Measurements from ENCODE around the gene CORO7.
"Not testable (repeated sequence)": the region's sequence is repeated elsewhere in the genome, so short reads cannot be mapped to it uniquely, and the experiment has no call there.

The CORO7 gene

DNA sequence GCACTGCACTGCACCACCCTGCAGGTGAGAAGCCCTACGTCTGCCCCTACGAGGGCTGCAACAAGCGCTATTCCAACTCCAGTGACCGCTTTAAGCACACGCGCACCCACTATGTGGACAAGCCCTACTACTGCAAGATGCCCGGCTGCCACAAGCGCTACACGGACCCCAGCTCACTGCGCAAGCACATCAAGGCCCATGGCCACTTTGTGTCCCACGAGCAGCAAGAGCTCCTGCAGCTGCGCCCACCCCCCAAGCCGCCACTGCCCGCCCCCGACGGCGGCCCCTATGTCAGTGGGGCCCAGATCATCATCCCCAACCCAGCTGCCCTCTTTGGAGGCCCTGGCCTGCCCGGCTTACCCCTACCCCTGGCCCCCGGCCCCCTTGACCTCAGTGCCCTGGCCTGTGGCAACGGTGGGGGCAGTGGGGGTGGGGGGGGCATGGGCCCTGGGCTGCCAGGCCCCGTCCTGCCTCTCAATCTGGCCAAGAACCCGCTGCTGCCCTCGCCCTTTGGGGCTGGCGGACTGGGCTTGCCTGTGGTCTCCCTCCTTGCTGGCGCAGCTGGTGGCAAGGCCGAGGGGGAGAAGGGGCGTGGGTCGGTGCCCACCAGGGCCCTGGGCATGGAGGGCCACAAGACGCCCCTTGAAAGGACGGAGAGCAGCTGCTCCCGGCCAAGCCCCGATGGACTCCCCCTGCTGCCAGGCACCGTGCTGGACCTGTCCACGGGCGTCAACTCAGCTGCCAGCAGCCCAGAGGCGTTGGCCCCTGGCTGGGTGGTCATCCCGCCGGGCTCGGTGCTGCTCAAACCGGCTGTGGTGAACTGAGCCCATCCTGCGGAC, 79.5 kb downstream of the CORO7 start:
- no peak for DNase-seq (ENCODE audit: low read depth)

DNA sequence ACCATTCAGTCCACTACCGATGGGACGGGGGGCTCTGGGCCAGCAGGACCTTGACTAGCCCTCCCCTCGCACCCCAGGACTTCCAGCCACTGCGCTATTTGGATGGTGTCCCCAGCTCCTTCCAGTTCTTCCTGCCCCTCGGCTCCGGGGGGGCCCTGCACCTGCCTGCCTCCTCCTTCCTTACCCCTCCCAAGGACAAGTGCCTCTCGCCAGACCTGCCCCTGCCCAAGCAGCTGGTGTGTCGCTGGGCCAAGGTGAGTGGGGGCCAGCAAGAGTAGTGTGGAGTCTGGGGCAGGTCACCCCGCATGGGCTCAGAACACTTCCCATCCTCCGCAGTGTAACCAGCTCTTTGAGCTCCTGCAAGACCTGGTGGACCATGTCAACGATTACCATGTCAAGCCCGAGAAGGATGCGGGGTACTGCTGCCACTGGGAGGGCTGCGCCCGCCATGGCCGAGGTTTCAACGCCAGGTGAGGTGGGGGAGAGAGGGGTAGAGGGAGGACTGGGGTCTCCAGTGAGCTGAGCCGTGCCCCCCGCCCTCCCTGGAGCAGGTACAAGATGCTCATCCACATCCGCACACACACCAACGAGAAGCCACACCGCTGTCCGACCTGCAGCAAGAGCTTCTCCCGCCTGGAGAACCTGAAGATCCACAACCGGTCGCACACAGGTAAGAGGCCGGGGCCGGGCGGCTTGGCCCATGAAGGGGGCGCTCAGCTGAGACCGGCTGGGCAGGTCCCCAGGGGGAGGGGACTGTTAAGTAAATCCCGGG, 81.5 kb downstream of the CORO7 start:
- DNase-seq (ENCODE audit: low read depth): no peak

DNA sequence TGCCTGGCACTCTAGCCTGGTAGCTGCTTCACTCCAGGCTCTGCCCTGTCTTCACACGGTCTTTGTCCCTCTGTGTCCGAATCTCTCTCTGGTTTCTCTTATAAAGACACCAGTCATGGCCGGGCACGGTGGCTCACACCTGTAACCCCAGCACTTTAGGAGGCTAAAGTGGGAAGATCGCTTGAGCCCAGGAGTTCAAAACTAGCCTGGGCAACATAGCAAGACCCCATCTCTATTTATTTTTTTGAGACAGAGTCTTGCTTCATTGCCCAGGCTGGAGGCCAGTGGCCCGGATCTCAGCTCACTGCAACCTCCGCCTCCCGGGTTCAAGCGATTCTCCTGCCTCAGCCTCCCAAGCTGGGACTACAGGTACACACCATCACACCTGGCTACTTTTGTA, 82.7 kb downstream of the CORO7 start:
- DNase-seq (ENCODE audit: low read depth): not testable (repeated sequence)

DNA sequence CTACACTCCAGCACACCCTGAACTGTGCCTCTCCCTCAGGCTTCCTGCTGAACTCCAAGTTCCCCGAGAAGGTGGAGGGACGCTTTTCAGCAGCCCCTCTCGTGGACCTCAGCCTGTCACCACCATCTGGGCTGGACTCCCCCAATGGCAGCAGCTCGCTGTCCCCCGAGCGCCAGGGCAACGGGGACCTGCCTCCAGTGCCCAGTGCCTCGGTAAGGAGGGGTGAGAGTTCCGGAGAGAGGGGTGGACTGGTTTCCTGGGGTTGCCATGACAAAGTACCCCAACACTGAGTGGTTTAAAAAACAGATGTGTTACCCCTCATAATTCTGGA, 83.1 kb downstream of the CORO7 start:
- no peak for DNase-seq (ENCODE audit: low read depth)

DNA sequence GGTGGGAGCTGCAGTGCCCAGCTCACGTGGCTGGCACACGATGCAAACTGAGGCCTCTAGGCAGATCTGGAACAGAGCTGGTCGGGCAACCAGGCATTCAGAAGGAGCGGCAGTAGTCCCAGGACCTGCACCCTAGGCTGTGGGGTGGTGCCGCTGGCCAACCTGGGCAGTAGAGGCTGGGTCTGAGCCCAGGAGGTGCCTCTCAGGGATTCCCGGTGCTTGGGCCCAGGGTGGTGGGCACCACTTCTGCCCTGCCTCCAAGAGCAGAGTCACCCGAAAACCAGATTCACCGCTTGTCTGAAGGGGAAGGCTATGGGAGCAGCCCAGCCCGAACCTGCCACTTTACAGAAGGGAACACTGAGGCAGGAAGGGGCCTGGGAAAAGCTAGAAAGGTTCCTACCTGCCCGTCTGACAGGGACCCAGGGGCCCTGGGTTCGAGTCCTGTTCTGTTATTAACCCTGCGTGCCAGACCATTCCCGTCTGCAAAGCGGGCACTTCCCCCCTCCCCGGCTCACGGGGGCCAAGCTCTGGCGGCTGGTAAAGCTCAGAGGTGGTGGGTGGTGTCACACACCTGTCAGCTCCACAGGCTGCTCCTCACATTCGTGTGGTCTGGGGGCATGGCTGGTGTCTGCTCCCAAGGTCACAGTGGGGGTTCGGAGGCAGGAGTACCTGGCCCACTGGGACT, 83.6 kb downstream of the CORO7 start:
- no peak for DNase-seq (ENCODE audit: low read depth)

DNA sequence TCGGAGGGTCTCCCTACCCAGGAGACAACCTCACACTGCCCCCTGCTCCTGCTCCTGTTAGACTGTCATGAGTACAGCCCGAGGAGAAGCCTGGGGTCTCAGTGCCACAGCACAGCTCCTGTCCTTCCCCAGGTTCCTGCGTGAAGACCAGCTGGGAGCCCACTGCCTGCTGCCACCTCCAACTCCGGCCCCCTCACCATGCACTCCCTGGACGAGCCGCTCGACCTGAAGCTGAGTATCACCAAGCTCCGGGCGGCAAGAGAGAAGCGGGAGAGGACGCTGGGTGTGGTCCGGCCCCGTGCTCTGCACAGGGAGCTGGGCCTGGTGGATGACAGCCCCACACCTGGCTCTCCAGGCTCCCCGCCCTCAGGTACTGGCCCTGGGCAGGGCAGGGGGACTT, 84.3 kb downstream of the CORO7 start:
- no peak for DNase-seq (ENCODE audit: low read depth)

DNA sequence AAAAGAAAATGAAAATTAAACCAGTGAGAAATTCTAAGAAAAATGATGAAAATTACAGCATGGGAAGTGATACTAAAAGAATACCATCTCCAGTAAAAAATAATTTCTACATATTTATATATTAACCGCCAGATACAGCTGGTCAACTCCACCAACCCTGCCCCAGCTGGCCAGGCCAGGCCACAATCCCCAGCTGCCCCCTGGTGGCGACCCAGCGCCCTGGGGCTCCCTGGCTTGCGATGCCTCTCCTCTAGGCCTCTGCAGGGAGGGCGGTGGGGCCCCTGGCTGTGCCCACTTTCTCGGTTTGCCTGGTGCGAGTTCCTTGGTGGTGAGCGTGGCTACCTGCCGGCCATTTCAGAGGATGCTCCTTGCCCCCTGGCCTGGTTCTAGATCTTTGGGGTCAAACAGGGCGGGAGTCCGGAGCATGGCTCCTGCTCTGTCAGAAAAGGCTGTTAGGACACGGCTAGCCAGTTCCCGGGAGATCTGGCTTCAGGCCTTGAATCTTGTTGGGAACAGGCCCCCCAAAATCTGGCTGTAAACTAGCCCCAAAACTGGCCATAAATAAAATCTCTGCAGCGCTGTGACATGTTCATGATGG, 86.0 kb downstream of the CORO7 start:
- peak; percentile 40 for DNase-seq (ENCODE audit: low read depth)

DNA sequence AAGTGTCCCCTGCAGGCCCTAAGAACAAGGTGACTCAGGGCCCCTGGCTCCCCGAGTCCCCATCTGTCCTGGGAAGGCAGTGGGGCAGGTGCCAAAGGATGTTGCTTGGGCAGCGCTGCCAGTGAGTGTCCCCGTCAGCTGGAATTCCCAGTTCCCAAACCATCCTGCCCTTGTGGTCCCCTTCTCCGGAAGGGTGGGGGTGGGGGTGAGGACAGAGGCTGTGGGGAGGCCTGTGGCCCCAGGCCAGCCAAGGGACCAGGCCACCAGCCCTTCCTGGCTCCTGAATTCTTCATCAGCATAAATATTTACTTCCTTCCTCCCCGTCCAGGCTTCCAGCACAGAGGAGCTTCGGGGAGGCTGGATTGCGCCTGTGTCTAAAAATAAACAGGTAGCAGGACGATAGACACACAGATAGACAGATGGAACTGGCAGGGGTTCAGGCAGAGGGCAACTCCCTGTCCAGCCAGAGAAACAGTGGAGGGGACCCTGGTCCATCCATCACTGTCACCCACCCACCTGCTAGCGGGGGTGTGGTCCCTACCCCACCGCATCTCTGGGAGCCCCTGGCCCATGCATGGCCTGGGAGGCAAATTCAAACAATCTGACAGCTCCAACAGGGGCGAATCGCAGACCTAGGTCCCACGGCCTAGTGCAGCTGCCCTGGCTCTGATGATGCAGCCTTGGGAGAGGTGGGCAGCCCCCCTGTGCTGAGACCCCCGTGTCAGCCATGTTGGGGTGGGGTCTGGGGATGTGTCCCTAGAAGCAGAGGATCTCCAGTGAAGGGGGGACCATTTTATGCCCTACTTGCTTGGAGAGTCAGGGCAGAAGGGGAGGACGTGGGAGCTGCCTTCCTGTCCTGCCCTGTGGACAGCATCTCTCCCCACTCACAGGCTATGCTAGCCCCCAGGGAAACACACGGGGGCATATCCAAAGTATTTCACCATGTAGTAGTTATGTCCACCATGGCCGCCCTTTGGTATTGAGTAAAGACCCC, 87.3 kb downstream of the CORO7 start:
- DNase-seq (ENCODE audit: low read depth): no peak

DNA sequence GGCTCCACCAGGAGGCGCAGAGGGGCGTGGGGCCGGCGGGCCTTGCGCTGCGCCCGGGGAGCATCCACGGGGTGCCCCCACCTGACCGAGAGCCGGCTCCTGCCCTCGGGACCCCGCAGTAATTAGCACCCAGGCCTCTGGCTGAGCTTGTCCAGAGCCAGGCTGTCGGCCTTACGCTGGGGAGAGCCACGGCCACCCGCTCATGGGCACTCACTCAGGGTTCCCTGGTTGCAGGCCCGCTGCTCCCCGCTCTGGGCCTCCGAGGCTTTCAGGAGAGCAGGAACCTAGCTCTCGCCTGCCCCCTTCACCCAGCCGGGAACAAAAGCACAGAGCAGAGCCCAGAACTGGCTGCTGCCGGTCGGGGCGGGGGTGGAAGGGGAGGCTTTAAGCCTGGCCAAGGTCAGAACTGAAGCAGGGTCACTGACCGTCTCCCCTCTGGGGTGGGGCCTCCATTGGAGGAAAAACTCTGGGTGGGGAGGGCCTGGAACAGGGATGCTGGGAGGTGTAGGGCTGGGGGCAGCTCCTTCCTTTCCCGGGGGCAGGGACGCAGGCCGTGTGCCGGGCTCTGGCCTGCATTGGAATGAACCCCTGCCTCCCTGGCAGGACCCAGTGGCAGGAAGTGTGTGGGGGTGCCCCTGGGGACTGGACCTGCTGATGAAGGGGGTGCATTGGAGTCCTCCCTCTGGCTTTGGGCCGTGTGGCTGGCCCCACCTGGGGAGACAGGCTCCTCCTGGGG, 88.2 kb downstream of the CORO7 start:
- DNase-seq (ENCODE audit: low read depth): no peak

DNA sequence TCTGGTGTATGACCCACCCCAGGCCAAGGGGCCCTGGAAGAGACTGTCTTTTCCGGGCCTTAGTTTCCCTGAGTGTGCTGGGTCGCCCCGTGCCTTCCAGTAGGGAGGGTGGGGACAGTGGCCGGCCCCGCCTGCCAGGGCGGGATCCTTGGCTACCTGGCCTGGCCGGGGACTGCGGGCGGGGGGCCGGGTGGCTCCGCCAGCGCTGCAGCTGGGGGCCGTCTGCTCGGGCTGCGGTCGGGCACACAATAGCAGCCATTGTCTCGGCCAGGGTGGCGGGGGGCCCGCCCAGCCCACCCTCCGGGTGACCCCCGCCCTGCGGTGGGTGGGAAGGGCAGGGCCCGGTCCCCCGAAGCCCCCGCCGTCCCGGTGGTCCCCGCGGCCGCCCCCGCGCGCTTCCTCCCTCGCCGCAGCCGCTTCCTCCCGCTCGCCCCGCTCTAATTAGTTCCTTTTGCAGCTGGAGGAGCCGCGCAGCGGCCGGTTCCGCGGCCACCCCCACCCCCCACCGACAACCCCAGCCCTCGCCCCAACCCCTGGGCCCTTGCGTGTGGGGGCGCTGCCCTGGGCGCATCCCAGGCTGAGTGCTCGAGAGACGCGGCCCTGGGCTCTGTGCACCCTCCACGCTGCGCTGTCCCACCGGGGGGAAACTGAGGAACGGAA, 88.9 kb downstream of the CORO7 start:
- DNase-seq (ENCODE audit: low read depth): no peak

DNA sequence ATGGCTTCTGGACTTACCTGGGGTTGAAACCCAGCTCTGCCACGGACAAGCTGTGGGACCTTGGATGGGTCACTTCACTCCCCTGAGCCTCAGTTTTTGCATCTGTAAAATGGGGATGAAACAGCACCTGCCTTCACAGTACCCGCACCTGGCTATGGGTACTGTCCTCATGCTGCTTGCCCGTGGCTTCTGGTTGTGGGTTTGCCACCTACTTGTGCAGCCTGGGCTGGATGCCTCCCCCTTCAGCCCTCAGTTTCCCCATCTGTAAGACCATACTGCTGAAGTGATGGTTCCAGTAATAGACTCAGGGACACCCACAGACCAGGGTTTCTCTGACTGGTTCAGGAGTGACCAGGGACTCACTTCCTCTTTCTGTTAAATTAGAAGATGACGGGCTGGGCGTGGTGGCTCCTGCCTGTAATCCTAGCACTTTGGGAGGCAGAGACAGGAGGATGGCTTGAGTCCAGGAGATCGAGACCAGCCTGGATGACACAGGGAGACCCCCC, 91.1 kb downstream of the CORO7 start:
- DNase-seq (ENCODE audit: low read depth): no peak

DNA sequence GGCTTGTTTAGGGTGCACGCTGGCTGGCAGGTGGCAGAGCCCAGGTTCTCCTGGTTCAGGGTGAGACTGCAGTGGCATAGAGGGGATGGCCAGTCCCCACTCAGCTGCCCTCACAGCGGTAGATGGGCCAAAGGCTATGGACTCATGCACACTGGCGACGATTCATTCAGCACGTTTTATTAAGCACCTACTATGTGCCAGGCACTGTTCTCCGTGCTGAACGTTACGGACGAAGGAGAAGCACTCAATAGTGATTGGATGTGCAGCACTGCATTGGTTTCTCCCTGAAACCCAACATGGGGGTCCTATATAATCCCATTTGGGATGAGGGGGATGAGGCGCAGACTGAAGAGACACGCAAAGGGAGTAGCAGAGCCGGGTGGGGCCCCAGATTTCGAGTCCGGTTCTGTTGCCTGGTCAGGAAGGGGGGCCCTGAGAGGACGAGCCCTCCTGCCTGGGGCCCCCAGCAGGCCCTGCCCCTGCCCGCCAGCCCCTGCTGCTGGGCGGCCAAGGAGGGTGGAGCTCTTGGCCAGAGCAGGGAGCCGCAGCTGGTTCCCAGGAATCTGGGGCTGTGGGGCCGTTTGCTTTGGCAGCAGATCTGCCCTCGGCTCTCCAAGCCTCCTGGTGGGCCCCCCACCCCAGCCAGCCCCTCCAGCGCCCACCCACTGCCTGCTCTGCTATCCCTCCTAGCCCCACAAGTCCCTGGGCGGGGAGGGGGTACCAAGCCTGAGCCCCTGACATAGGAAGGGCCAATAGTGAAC, 91.7 kb downstream of the CORO7 start:
- no peak for DNase-seq (ENCODE audit: low read depth)

DNA sequence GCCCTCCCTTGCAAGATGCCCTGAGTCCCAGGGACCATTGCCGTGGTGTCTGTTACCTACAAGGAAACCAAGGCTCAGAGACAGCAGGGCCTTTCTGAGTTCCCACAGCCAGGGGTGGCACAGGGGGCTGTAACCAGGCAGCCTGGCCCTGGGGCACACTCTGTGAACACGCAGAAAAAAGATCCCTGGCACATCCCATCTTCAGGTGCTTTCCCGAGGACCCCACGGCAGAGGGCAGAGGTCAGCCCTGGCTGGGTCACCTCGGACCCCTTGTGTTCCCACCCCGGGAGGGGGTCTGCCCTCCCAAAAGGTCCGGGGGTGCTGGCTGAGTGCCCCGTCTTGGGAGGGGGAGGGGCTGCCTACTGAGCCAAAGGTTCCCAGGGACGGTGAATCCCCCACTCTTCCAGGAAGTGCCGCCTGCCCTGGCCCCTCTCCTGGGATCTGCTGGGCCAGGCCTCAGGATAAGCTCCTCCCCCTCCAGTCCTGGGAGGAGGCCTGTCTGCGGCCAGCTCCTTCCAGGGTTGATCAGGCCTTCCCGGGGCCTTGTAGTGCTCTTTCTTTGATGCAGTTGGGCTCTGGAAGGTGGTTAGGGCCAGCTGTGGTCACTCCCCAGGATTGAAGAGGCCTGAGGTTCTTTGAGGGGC, 92.4 kb downstream of the CORO7 start:
- no peak for DNase-seq (ENCODE audit: low read depth)

DNA sequence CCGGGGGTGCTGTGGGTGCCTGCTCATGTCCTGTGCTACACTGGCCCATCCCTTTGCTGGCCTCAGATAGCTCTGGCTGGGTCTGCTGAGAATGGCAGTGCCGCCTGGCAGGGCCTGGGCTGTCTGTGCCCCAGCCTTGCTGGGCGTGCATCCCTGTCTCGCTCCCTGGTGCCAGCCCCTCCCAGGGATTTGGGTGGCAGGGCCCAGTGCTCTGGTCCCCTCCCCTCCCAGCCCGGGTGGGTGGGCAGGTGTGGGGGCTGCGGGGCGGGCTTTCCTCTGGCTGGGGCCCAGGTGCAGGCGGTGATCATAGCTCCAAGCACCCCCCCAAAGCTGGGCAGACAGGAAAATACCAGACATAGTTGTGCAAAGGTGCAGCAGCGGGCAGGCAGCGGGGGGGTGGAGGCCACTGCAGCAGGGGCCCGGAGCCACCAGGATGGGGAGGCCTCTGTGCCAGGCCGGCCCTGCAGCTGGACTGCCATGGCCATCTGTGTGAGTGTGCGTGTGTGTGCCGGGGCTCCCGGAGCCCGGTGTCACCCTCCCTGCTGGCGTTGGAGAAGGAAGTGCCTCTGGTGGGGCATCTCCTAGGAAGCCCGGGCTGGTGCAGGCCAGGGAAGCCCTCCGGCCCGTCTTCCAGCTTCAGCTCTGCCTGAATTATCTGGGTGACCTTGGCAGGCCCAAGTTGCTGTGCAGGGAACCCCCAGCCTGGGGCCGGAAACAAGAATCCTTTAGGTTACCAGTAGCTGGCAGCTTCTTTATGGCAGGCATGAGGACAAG, 93.1 kb downstream of the CORO7 start:
- DNase-seq (ENCODE audit: low read depth): no peak

DNA sequence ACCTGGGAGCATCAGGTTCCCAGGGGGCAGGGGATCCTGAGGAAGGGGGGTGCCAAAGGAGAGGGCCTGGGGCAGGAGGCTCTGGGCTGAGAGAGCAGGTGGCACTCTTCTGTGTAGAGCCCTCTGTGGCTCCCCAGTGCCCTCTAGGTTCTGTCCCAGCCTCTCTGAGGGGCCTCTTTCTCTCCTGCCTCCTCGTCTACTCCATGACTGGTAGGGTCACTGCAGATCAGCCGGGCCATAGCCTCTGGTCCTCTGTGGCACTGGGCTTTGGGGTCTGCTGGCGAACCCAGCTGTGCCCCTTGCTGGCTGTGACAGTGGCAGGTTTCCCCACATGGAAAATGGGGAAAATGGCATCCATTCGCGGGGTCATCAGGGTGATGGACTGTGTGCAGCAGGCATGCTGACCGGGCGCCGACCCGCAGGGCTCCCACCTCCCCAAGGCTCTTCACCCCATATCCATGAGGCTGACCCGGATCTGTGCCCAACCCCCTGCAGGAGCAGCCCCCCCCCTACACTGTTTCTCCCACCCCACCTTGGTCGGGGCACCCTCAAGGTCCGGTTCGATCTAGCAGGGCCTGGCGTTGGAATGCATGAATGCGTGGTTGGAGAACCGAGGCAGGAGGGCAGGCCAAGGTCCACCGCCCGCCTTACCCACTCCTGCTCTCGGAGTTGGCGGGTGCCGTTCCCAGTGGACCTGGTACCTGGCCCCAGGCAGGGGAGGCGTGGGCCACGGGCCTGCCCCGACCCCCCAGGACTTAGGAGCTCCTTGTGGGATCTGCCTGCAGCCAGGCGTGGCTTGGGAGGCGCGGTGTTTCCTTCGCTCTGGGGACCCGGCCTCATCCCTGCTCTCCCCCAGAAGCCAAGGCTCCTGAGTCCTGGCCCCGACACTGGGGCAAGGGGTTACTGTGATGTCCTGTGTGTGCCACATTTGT, 94.0 kb downstream of the CORO7 start:
- DNase-seq (ENCODE audit: low read depth): no peak

DNA sequence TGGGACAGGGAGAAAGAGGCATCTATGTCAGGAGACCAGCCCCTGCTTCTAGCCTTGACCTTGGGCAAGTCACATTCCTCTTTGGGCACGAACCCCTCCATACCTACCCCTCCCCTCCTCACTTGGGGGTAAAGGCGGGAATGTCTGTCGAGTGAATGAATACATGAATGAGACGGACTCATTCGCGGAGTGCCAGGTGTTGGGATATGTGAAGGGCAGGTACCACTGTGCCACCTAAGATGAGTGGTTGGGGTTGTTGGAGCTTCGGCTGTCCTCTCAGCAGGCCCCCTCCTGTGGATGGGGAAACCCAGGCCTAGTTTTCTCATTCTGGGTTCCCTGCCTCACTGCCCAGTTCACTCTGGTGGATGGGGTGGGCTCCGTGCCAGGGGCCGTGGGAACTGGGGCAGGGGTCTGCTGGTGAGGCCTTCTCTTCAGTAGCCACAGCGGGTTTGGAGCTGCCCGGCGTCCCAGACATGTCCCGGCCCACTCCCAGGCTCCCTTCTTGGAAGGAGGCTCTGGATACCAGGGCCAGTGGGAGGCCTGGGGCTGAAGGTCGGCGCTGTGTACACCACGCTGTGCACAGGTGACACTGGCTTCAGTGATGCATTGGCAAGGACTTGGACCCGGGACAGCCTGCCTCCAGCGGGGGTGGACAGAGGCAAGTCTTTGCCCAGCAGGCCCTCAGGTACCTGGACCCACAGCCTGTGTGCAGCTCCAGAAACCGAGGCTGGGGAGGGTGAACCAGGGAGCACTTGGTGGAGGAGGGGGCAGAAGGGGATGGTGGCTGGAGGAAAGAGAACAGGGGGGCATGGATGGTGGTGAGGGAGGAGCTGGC, 94.9 kb downstream of the CORO7 start:
- no peak for DNase-seq (ENCODE audit: low read depth)
